A549 (cell line): Measurements from ENCODE around the gene MCM5. TPM values are rescaled to one million over a fixed set of nuclear protein-coding genes. Genes with fewer than 3 reads are reported as not detected.

ENCODE experiments used
- ATAC-seq, 2 experiments: fragments of 200-7000 bp in 1 of 2; fragments of >200 bp in 1 of 2; cut with Nextera tagmentation in 1 of 2; cut with Tn5 transposase in 1 of 2; 3 replicates each; pipeline versions ENCODE4 v1.8.0 to v1.9.1; 2018 to 2020; ENCODE audit warnings: mild to moderate bottlenecking in 1 of 2, moderate library complexity in 1 of 2
- CTCF ChIA-PET: fragments of 300-600 bp; sonication (Branson Sonifier 250); formaldehyde crosslinking; extraction: SDS; loops from one replicate; lab custom pipeline; 2021; ENCODE audit warnings: antibody characterized with exemption, inconsistent platforms; lab: Yijun Ruan, JAX
- POLR2A ChIA-PET: fragments of 350-600 bp; formaldehyde crosslinking; extraction: SDS; loops from one replicate; lab custom pipeline; 2021; ENCODE audit warnings: antibody characterized with exemption, inconsistent platforms; lab: Yijun Ruan, JAX
- DNase-seq, 2 experiments: peaks; one replicate each; pipeline versions ENCODE4 v3.0.0 to v3.0.0-alpha.2; 2011 to 2016; ENCODE audit warnings: low read depth in 1 of 2, low spot score in 1 of 2
- FAIRE-seq: peaks from 2 replicates; lab custom pipeline; 2011; peaks lifted over from hg19 to GRCh38; lab: Jason Lieb, UNC
- H3K27ac ChIP-seq, 2 experiments: fragments of >200 bp; sonication (Bioruptor Twin); formaldehyde crosslinking; 3 replicates each; pipeline ENCODE4 v1.5.1; 2016 to 2017
- H3K4me1 ChIP-seq: fragments of >200 bp; sonication (Bioruptor Twin); formaldehyde crosslinking; 3 replicates; pipeline ENCODE4 v1.6.1; 2016
- H3K4me2 ChIP-seq: fragments of >200 bp; sonication (Bioruptor Twin); formaldehyde crosslinking; 3 replicates; pipeline ENCODE4 v1.6.1; 2016
- H3K4me3 ChIP-seq: fragments of >200 bp; sonication (Bioruptor Twin); formaldehyde crosslinking; 3 replicates; pipeline ENCODE4 v1.5.1; 2016
- H3K9me3 ChIP-seq: fragments of >200 bp; sonication (Bioruptor Twin); formaldehyde crosslinking; 3 replicates; pipeline ENCODE4 v1.6.1; 2016
- ATOH8 ChIP-seq: fragments of 250-450 bp; sonication (Bioruptor Pico); IDR thresholded peaks from 2 replicates; pipeline ENCODE4 v1.5.0; 2020; ENCODE audit warnings: low read depth, mild to moderate bottlenecking, moderate library complexity
- BHLHE40 ChIP-seq: IDR thresholded peaks from 2 replicates; pipeline ENCODE4 v1.6.1; 2012; ENCODE audit warnings: low read depth, low read length, inconsistent platforms
- CBX2 ChIP-seq: fragments of 200-600 bp; sonication (generic); IDR thresholded peaks from 2 replicates; pipeline ENCODE4 v1.6.1; 2016; ENCODE audit warnings: low read depth, mild to moderate bottlenecking, borderline replicate concordance
- CBX8 ChIP-seq: fragments of 200-600 bp; sonication (generic); IDR thresholded peaks from 2 replicates; pipeline ENCODE4 v1.6.1; 2016
- CHD2 ChIP-seq: fragments of 150-350 bp; IDR thresholded peaks from 2 replicates; pipeline ENCODE4 v1.6.1; 2014; ENCODE audit warnings: low read length; ENCODE audit not compliant: partially characterized antibody
- CHD4 ChIP-seq: fragments of 200-600 bp; sonication (generic); IDR thresholded peaks from 2 replicates; pipeline ENCODE4 v1.6.1; 2016; ENCODE audit warnings: antibody characterized with exemption, mild to moderate bottlenecking, borderline replicate concordance
- EHMT2 ChIP-seq: fragments of 200-600 bp; sonication (generic); IDR thresholded peaks from 2 replicates; pipeline ENCODE4 v1.6.1; 2016; ENCODE audit warnings: antibody characterized with exemption, low read depth, mild to moderate bottlenecking, moderate library complexity
- ELK1 ChIP-seq: fragments of 150-350 bp; IDR thresholded peaks from 2 replicates; pipeline ENCODE4 v1.6.1; 2014; ENCODE audit warnings: low read depth, mild to moderate bottlenecking, low read length
- ESRRA ChIP-seq: fragments of 150-350 bp; IDR thresholded peaks from 2 replicates; pipeline ENCODE4 v1.6.1; 2014; ENCODE audit warnings: mild to moderate bottlenecking, low read length, borderline replicate concordance
- FOSB ChIP-seq: fragments of 250-450 bp; sonication (Bioruptor Pico); IDR thresholded peaks from 2 replicates; pipeline ENCODE4 v1.5.0; 2020; ENCODE audit warnings: mild to moderate bottlenecking, moderate library complexity
- HES2 ChIP-seq: fragments of >200 bp; sonication (Bioruptor Twin); formaldehyde crosslinking; IDR thresholded peaks from 2 replicates; pipeline ENCODE4 v1.6.1; 2016
- HEYL ChIP-seq: fragments of 250-450 bp; sonication (Bioruptor Pico); IDR thresholded peaks from 2 replicates; pipeline ENCODE4 v1.8.0; 2021; ENCODE audit warnings: mild to moderate bottlenecking, moderate library complexity
- HOXA7 ChIP-seq: fragments of 250-450 bp; sonication (Bioruptor Pico); IDR thresholded peaks from 2 replicates; pipeline ENCODE4 v1.5.0; 2020; ENCODE audit warnings: mild to moderate bottlenecking, moderate library complexity
- JUN ChIP-seq, 2 experiments: fragments of >200 bp; sonication (Bioruptor Twin); formaldehyde crosslinking; IDR thresholded peaks; 2 replicates in 1 of 2; 3 replicates in 1 of 2; pipeline ENCODE4 v1.6.1; 2016 to 2017
- KDM5A ChIP-seq: fragments of 200-600 bp; sonication (generic); IDR thresholded peaks from 2 replicates; pipeline ENCODE4 v1.6.1; 2016; ENCODE audit warnings: antibody characterized with exemption, mild to moderate bottlenecking
- MAFK ChIP-seq: fragments of 450-650 bp; IDR thresholded peaks from 2 replicates; pipeline ENCODE4 v1.6.1; 2014; ENCODE audit not compliant: partially characterized antibody
- MAX ChIP-seq: IDR thresholded peaks from 2 replicates; pipeline ENCODE4 v1.6.1; 2012
- MAZ ChIP-seq: fragments of 150-350 bp; IDR thresholded peaks from 2 replicates; pipeline ENCODE4 v1.6.1; 2014; ENCODE audit warnings: antibody characterized with exemption, low read depth, low read length, borderline replicate concordance
- NPAS2 ChIP-seq: fragments of 250-450 bp; sonication (Bioruptor Pico); IDR thresholded peaks from 2 replicates; pipeline ENCODE4 v1.8.0; 2022; ENCODE audit warnings: mild to moderate bottlenecking, moderate library complexity, borderline replicate concordance
- PBX3 ChIP-seq: IDR thresholded peaks from 2 replicates; pipeline ENCODE4 v1.6.1; 2012
- POLR2A ChIP-seq: IDR thresholded peaks from 2 replicates; pipeline ENCODE4 v1.6.1; 2012; ENCODE audit warnings: mild to moderate bottlenecking, low read length
- POLR2AphosphoS2 ChIP-seq: conservative IDR thresholded peaks from 2 replicates; pipeline ENCODE4 v1.6.1; 2012; ENCODE audit warnings: low read length, improper control_type of control experiment, inconsistent platforms
- RAD21 ChIP-seq, 2 experiments: fragments of >200 bp in 1 of 2; sonication (Bioruptor Twin) in 1 of 2; formaldehyde crosslinking in 1 of 2; IDR thresholded peaks in 1 of 2; conservative IDR thresholded peaks in 1 of 2; 2 replicates in 1 of 2; 3 replicates in 1 of 2; pipeline ENCODE4 v1.6.1; 2012 to 2018; ENCODE audit warnings: inconsistent platforms in 1 of 2
- RARB ChIP-seq: fragments of 250-450 bp; sonication (Bioruptor Pico); IDR thresholded peaks from 2 replicates; pipeline ENCODE4 v1.8.0; 2021; ENCODE audit warnings: mild to moderate bottlenecking, moderate library complexity
- RCOR1 ChIP-seq: fragments of 150-350 bp; IDR thresholded peaks from 2 replicates; pipeline ENCODE4 v1.6.1; 2014; ENCODE audit warnings: antibody characterized with exemption, low read length, low read depth
- SMC3 ChIP-seq: fragments of >200 bp; sonication (Bioruptor Twin); formaldehyde crosslinking; IDR thresholded peaks from 3 replicates; pipeline ENCODE4 v1.6.1; 2018; ENCODE audit warnings: inconsistent platforms
- TFCP2L1 ChIP-seq: fragments of 250-450 bp; sonication (Bioruptor Pico); IDR thresholded peaks from 2 replicates; pipeline ENCODE4 v1.5.0; 2021; ENCODE audit warnings: mild to moderate bottlenecking
- USF2 ChIP-seq: fragments of 450-650 bp; IDR thresholded peaks from 2 replicates; pipeline ENCODE4 v1.6.1; 2014; ENCODE audit warnings: antibody characterized with exemption
- ZFP36 ChIP-seq: fragments of 450-650 bp; IDR thresholded peaks from 2 replicates; pipeline ENCODE4 v1.6.1; 2014; ENCODE audit warnings: borderline replicate concordance; ENCODE audit not compliant: partially characterized antibody
- WGBS: methylation state at CpG from one replicate; pipeline ENCODE4 v1.1.6; 2017; ENCODE audit errors: missing lambda C conversion rate; 5-methylcytosine and 5-hydroxymethylcytosine counted together
- polyA plus RNA-seq, 4 experiments: library from polyadenylated mRNA; depleted of rRNA in 3 of 4; stranded (reverse); fragments of >200 nt; fragmentation: RNase III in 1 of 4; extraction: RNeasy Plus Mini Kit Qiagen cat#74134 plus additional on column Dnase treatment in 1 of 4; gene quantifications; 2 replicates in 3 of 4; 3 replicates in 1 of 4; pipeline ENCODE4 v1.2.3, GENCODE V29; 2011 to 2017

MCM5 gene
- polyA plus RNA-seq, 2 of the 4 experiments (the other 2 are of a cell fraction) = 50.2 to 94.4 TPM

- TF ChIP-seq USF2 (no peak; the same call in 1 of the 2 replicates), TFCP2L1 (CRISPR knock-in tag) (0 out of 2 replicates have a peak, but pooled peaks have one; percentile 24), KDM5A (no peak), CHD2 (no peak), ESRRA (no peak), PBX3 (no peak), MAZ (no peak), BHLHE40 (no peak), RARB (CRISPR knock-in tag) (no peak), RAD21 (conservative IDR thresholded peaks at IDR 0.05 in 1 of 2, IDR thresholded peaks at IDR 0.05 in 1 of 2) (no peak), FOSB (CRISPR knock-in tag) (no peak)
These were observed at the start of gene MCM5 (continued) for GRCh38 chr22:35399678-35400500.

- Histone ChIP-seq H3K4me1 (peaks cover 29% of the 10 kb centered on the region), H3K4me2 (peak overlapping the region; percentile 91), H3K27ac (peak overlapping the region; percentile 95 to 98), H3K4me3 (peak overlapping the region; percentile 49), H3K9me3 (no peaks in the 10 kb centered on the region)
- 4% methylated on average over 17 of the region's 47 CpGs for WGBS
- ATAC-seq = peak; percentile 81 to 93
- no peak for FAIRE-seq
- ChIA-PET POLR2A (interaction anchor here (1.2 to 1.4 kb wide), 7 partner anchors 13 to 270 kb away, joined by 3 to 20 read pairs (median 4); partner anchors contain the start of gene HMOX1), CTCF (interaction anchor here (0.5 to 6.3 kb wide), 48 partner anchors 9 to 831 kb away, joined by 3 to 46 read pairs (median 4); partner anchors contain the start of genes HMOX1 and RASD2)
- peak; percentile 85 to 91 for DNase-seq
- no peak for TF ChIP-seq EHMT2
- no peak for TF ChIP-seq BHLHE40
- no peak for TF ChIP-seq PBX3
- no peak for TF ChIP-seq NPAS2 (CRISPR knock-in tag)
- TF ChIP-seq SMC3 = peak; percentile 82
- TF ChIP-seq CBX2 = no peak
- TF ChIP-seq RCOR1 = no peak
- TF ChIP-seq JUN (IDR thresholded peaks at IDR 0.05) = peak; percentile 13 to 49; a peak in 2 of 5 replicates
- no peak for TF ChIP-seq MAFK
- TF ChIP-seq KDM5A = no peak
- no peak for TF ChIP-seq ATOH8
- TF ChIP-seq HEYL (CRISPR knock-in tag) = no peak
- TF ChIP-seq POLR2AphosphoS2 = no peak
- no peak for TF ChIP-seq USF2
- peak; percentile 57 for TF ChIP-seq POLR2A
- TF ChIP-seq ELK1 = no peak
- TF ChIP-seq HOXA7 (CRISPR knock-in tag) = no peak
- no peak for TF ChIP-seq CBX8
- no peak for TF ChIP-seq CHD4
- TF ChIP-seq TFCP2L1 (CRISPR knock-in tag) = no peak
- TF ChIP-seq HES2 = no peak
- no peak for TF ChIP-seq ZFP36
- peak; percentile 38 for TF ChIP-seq MAX
These were observed 49.1 kb upstream of the MCM5 start for GRCh38 chr22:35350539-35351503.
